H1 (cell line): ENCODE results near the gene SOX12. TPM values are rescaled to one million over a fixed set of nuclear protein-coding genes. Genes with fewer than 3 reads are reported as not detected.

Experiments used
- CTCF ChIA-PET: fragments of 300-600 bp; sonication (Branson Sonifier 250); formaldehyde crosslinking; loops from one replicate; lab custom pipeline; 2021; ENCODE audit not compliant: partially characterized antibody; lab: Charles Lee
- POLR2A ChIA-PET: fragments of 300-600 bp; sonication (Branson Sonifier 250); formaldehyde crosslinking; loops from one replicate; lab custom pipeline; 2021; ENCODE audit warnings: inconsistent platforms; ENCODE audit not compliant: partially characterized antibody; lab: Charles Lee
- DNase-seq, 2 experiments: peaks; one replicate each; pipeline versions ENCODE4 v3.0.0 to v3.0.0-alpha.2; 2010 to 2022; ENCODE audit warnings: low spot score in 2 of 2, low read depth in 1 of 2, mixed read lengths in 1 of 2
- FAIRE-seq: peaks from 2 replicates; lab custom pipeline; 2011; peaks lifted over from hg19 to GRCh38; lab: Jason Lieb, UNC
- H2AFZ ChIP-seq: 2 replicates; pipeline ENCODE4 v1.8.1; 2012; ENCODE audit warnings: low read length, inconsistent platforms
- H2AK5ac ChIP-seq: 2 replicates; pipeline ENCODE4 v1.6.1; 2013; ENCODE audit warnings: low read depth, low read length
- H2BK120ac ChIP-seq: replicated peaks from 2 replicates; pipeline ENCODE3; 2013; ENCODE audit warnings: low read depth, low read length, inconsistent platforms
- H2BK12ac ChIP-seq: 2 replicates; pipeline ENCODE4 v1.6.1; 2013; ENCODE audit warnings: low read depth, low read length
- H2BK15ac ChIP-seq: 2 replicates; pipeline ENCODE4 v1.6.1; 2013; ENCODE audit warnings: low read length
- H2BK20ac ChIP-seq: 2 replicates; pipeline ENCODE4 v1.6.1; 2013; ENCODE audit warnings: low read length
- H2BK5ac ChIP-seq: 2 replicates; pipeline ENCODE4 v1.6.1; 2013; ENCODE audit warnings: low read depth, low read length
- H3K14ac ChIP-seq: 2 replicates; pipeline ENCODE4 v1.6.1; 2013; ENCODE audit warnings: inconsistent platforms; ENCODE audit not compliant: insufficient read length
- H3K18ac ChIP-seq: 2 replicates; pipeline ENCODE4 v1.6.1; 2013; ENCODE audit warnings: low read length; ENCODE audit errors: extremely low read depth
- H3K23ac ChIP-seq: 2 replicates; pipeline ENCODE4 v1.6.1; 2013; ENCODE audit warnings: inconsistent platforms; ENCODE audit not compliant: insufficient read length
- H3K23me2 ChIP-seq: 2 replicates; pipeline ENCODE4 v1.6.1; 2013; ENCODE audit warnings: low read depth, low read length
- H3K27ac ChIP-seq: 2 replicates; pipeline ENCODE4 v1.6.1; 2011; ENCODE audit warnings: low read depth, low read length, inconsistent platforms
- H3K27me3 ChIP-seq, 4 experiments: replicated peaks in 1 of 4; 1 replicate in 1 of 4; 2 replicates in 3 of 4; pipeline versions ENCODE4 v1.6.1 to v1.8.1; 2011 to 2013; ENCODE audit warnings: low read length in 3 of 4, mild to moderate bottlenecking in 3 of 4, inconsistent platforms in 2 of 4, mixed read lengths in 2 of 4, moderate library complexity in 1 of 4; ENCODE audit not compliant: control insufficient read depth in 3 of 4, insufficient read depth in 3 of 4; ENCODE audit errors: extremely low read depth in 1 of 4
- H3K36me3 ChIP-seq, 4 experiments: 2 replicates each; pipeline versions ENCODE4 v1.6.1 to v1.8.1; 2011 to 2013; ENCODE audit warnings: mild to moderate bottlenecking in 4 of 4, low read length in 3 of 4, moderate library complexity in 2 of 4, control low read depth in 1 of 4, inconsistent platforms in 1 of 4; ENCODE audit not compliant: insufficient read depth in 4 of 4, control insufficient read depth in 2 of 4
- H3K4ac ChIP-seq: replicated peaks from 2 replicates; pipeline ENCODE3; 2013; ENCODE audit warnings: low read length, low read depth, mixed read lengths, inconsistent platforms; ENCODE audit not compliant: insufficient read length
- H3K4me1 ChIP-seq, 4 experiments: replicated peaks in 1 of 4; 1 replicate in 1 of 4; 2 replicates in 3 of 4; pipeline versions ENCODE4 v1.6.1 to v1.8.1; 2011 to 2013; ENCODE audit warnings: low read length in 3 of 4, inconsistent platforms in 2 of 4, mixed read lengths in 1 of 4; ENCODE audit not compliant: insufficient read depth in 4 of 4, control insufficient read depth in 3 of 4
- H3K4me2 ChIP-seq, 2 experiments: 2 replicates each; pipeline versions ENCODE4 v1.6.1 to v1.8.1; 2011 to 2013; ENCODE audit warnings: low read depth in 2 of 2, low read length in 2 of 2, control low read depth in 1 of 2, inconsistent platforms in 1 of 2, mild to moderate bottlenecking in 1 of 2; ENCODE audit not compliant: insufficient read depth in 1 of 2
- H3K4me3 ChIP-seq, 4 experiments: fragments of 200-600, 300-600 bp in 1 of 4; sonication (generic), shearing (Covaris generic), sonication (Bioruptor Twin) in 1 of 4; 2 replicates each; pipeline versions ENCODE4 v1.5.1 to v1.8.1; 2011 to 2016; ENCODE audit warnings: low read length in 4 of 4, low read depth in 3 of 4, control low read depth in 2 of 4, inconsistent platforms in 2 of 4, mild to moderate bottlenecking in 2 of 4, mixed read lengths in 1 of 4, moderate library complexity in 1 of 4; ENCODE audit not compliant: insufficient read depth in 2 of 4; ENCODE audit errors: extremely low read depth in 1 of 4
- H3K56ac ChIP-seq: replicated peaks from 2 replicates; pipeline ENCODE3; 2013; ENCODE audit warnings: low read depth, mild to moderate bottlenecking, mixed read lengths, low read length, inconsistent platforms; ENCODE audit not compliant: insufficient read length
- H3K79me1 ChIP-seq: 2 replicates; pipeline ENCODE4 v1.6.1; 2013; ENCODE audit warnings: low read depth, low read length, control low read depth
- H3K79me2 ChIP-seq, 2 experiments: 2 replicates each; pipeline versions ENCODE4 v1.6.1 to v1.8.1; 2012 to 2013; ENCODE audit warnings: low read length in 2 of 2, mild to moderate bottlenecking in 2 of 2, inconsistent platforms in 1 of 2; ENCODE audit not compliant: insufficient read depth in 2 of 2, control insufficient read depth in 1 of 2
- H3K9ac ChIP-seq, 4 experiments: replicated peaks in 1 of 4; 1 replicate in 1 of 4; 2 replicates in 3 of 4; pipeline versions ENCODE4 v1.6.1 to v1.8.1; 2011 to 2013; ENCODE audit warnings: low read depth in 3 of 4, low read length in 3 of 4, control low read depth in 2 of 4, mild to moderate bottlenecking in 2 of 4, moderate library complexity in 2 of 4, inconsistent platforms in 1 of 4; ENCODE audit errors: extremely low read depth in 1 of 4
- H3K9me3 ChIP-seq, 2 experiments: 2 replicates each; pipeline versions ENCODE4 v1.6.1 to v1.8.1; 2012 to 2013; ENCODE audit warnings: mild to moderate bottlenecking in 2 of 2, moderate library complexity in 2 of 2, control low read depth in 1 of 2, inconsistent platforms in 1 of 2, low read depth in 1 of 2, low read length in 1 of 2, mixed read lengths in 1 of 2; ENCODE audit not compliant: insufficient read depth in 2 of 2
- H4K20me1 ChIP-seq, 2 experiments: replicated peaks in 1 of 2; 2 replicates each; pipeline versions ENCODE3 to v1.8.1; 2011 to 2013; ENCODE audit warnings: inconsistent platforms in 2 of 2, low read length in 2 of 2, mild to moderate bottlenecking in 1 of 2; ENCODE audit not compliant: insufficient read depth in 2 of 2, control insufficient read depth in 1 of 2
- H4K5ac ChIP-seq: 2 replicates; pipeline ENCODE4 v1.6.1; 2013; ENCODE audit warnings: low read length, low read depth, mixed read lengths, inconsistent platforms; ENCODE audit not compliant: insufficient read length
- H4K8ac ChIP-seq: 2 replicates; pipeline ENCODE4 v1.8.0; 2013; ENCODE audit warnings: mild to moderate bottlenecking, moderate library complexity, low read length, inconsistent platforms; ENCODE audit not compliant: insufficient read depth; ENCODE audit errors: extremely low read depth
- H4K91ac ChIP-seq: replicated peaks from 2 replicates; pipeline ENCODE3; 2013; ENCODE audit warnings: low read length, mixed read lengths, inconsistent platforms; ENCODE audit not compliant: insufficient read length
- ASH2L ChIP-seq: fragments of 200-600, 300-600 bp; sonication (generic); IDR thresholded peaks from one replicate; pipeline ENCODE4 v1.7.1; 2017; ENCODE audit warnings: low read length
- POLR2AphosphoS5 ChIP-seq: IDR thresholded peaks from 2 replicates; pipeline ENCODE4 v1.6.1; 2011; ENCODE audit warnings: low read depth, low read length
- WGBS, 2 experiments: shearing (Covaris generic) in 1 of 2; methylation state at CpG; one replicate each; pipeline versions ENCODE4 v1.1.6 to v1.1.7; 2013 to 2015; ENCODE audit warnings: low lambda C conversion rate in 2 of 2, mixed read lengths in 2 of 2, inconsistent platforms in 1 of 2, low coverage in 1 of 2, missing lambda C conversion rate in 1 of 2; ENCODE audit not compliant: insufficient replicate concordance in 2 of 2, insufficient coverage in 1 of 2, insufficient read length in 1 of 2; ENCODE audit errors: extremely low coverage in 1 of 2, missing lambda C conversion rate in 1 of 2; 5-methylcytosine and 5-hydroxymethylcytosine counted together
- polyA plus RNA-seq, 7 experiments: library from polyadenylated mRNA; depleted of rRNA in 3 of 7; stranded (reverse) in 5 of 7; unstranded in 2 of 7; fragments of >200 nt in 5 of 7; fragments of 200-250 nt in 2 of 7; gene quantifications; 1 replicate in 5 of 7; 2 replicates in 1 of 7; 4 replicates in 1 of 7; pipeline versions ENCODE4 v1.2.1 to v1.2.3, GENCODE V29; 2011 to 2013; ENCODE audit warnings: missing spikeins in 2 of 7, mixed read lengths in 2 of 7
- total RNA-seq: library from RNA; stranded (reverse); fragmentation: NEBNext Ultra II Directional; extraction: Animal tissue kit (Norgen Biotek cat#: 25700); gene quantifications from 2 replicates; pipeline ENCODE4 v1.2.1, GENCODE V29; 2021

Gene SOX12
- total and polyA plus RNA-seq, 2 of the 8 experiments (the other 6 are each of a cell fraction or from before 2014, with no cell fraction given), result 6.4 to 63.0 TPM

- no peak overlapping the region for H2AFZ ChIP-seq
- H4K20me1 ChIP-seq, result peaks cover 19 to 30% of the 10 kb centered on the region in 2 experiments
- H3K14ac ChIP-seq, result no peak overlapping the region
- H3K56ac ChIP-seq, result no peak overlapping the region
- H2BK12ac ChIP-seq, result no peak overlapping the region
- peak overlapping the region; percentile 94 to 98 for H3K4me2 ChIP-seq
- no peak overlapping the region for H2AK5ac ChIP-seq
- H2BK120ac ChIP-seq, result no peak overlapping the region
- no peak overlapping the region for H2BK5ac ChIP-seq
- H4K91ac ChIP-seq, result no peak overlapping the region
- H3K23ac ChIP-seq, result no peak overlapping the region
- no peak overlapping the region for H3K4ac ChIP-seq
- ChIA-PET POLR2A (interaction anchor here (0.6 to 5.0 kb wide), 8 partner anchors 11 to 100 kb away, joined by 3 to 85 read pairs (median 8); partner anchors contain the start of genes NRSN2 and ZCCHC3), CTCF (interaction anchor here (3.6 to 5.9 kb wide), 5 partner anchors 18 to 62 kb away, joined by 30 to 54 read pairs (median 34); partner anchors contain the start of gene NRSN2)
- FAIRE-seq (no peak), DNase-seq (no peak)
- peaks cover 12 to 26% (median 18%) of the 10 kb centered on the region in 4 experiments for H3K4me1 ChIP-seq
- peaks cover 12% of the 10 kb centered on the region for H3K79me1 ChIP-seq
- no peak overlapping the region for H4K5ac ChIP-seq
- peak overlapping the region; percentile 68 to 92 (median 79) for H3K4me3 ChIP-seq
- no peak overlapping the region for H3K27ac ChIP-seq
- peaks cover 9% of the 10 kb centered on the region; the same call in 1 of the 2 replicates for H3K23me2 ChIP-seq
- no peaks in the 10 kb centered on the region for H3K9me3 ChIP-seq
- no peak for TF ChIP-seq ASH2L
- TF ChIP-seq POLR2AphosphoS5, result peak; percentile 21; the same call in 1 of the 2 replicates
- peaks cover 0 to 3% (median 0%) of the 10 kb centered on the region in 4 experiments; a peak in 1 of 8 replicates for H3K36me3 ChIP-seq
- H2BK15ac ChIP-seq, result no peak overlapping the region
- no peaks in the 10 kb centered on the region for H3K27me3 ChIP-seq
- no peak overlapping the region for H4K8ac ChIP-seq
- H3K79me2 ChIP-seq, result peaks cover 7 to 31% of the 10 kb centered on the region in 2 experiments
- H3K9ac ChIP-seq, result peak overlapping the region; percentile 31 to 67 (median 45); a peak in 6 of 7 replicates
- no peak overlapping the region for H3K18ac ChIP-seq
- 68% methylated on average over 17 of the region's 31 CpGs; no CpG with 5 or more reads in 1 of the 2 experiments for WGBS, 2 experiments
- H2BK20ac ChIP-seq, result no peak overlapping the region
Observed at GRCh38 chr20:328027-328974, 2.9 kb downstream of the SOX12 start.
